Keratinocyte (primary cell): Measurements from ENCODE around the gene TGM1. TPM values are rescaled to one million over a fixed set of nuclear protein-coding genes. Genes with fewer than 3 reads are reported as not detected.

Source experiments
- DNase-seq: peaks from one replicate; pipeline ENCODE4 v3.0.0-alpha.2; 2011; ENCODE audit warnings: low read depth, missing footprints, low spot score
- FAIRE-seq: peaks from 2 replicates; lab custom pipeline; 2011; peaks lifted over from hg19 to GRCh38; lab: Jason Lieb, UNC
- H2AFZ ChIP-seq: 2 replicates; pipeline ENCODE4 v1.6.0; 2012; ENCODE audit warnings: low read length, control low read depth, inconsistent platforms; ENCODE audit not compliant: control insufficient read depth
- H3K27ac ChIP-seq: 2 replicates; pipeline ENCODE4 v1.5.1; 2011; ENCODE audit warnings: low read length; ENCODE audit not compliant: control insufficient read depth, insufficient read depth
- H3K27me3 ChIP-seq: 3 replicates; pipeline ENCODE4 v1.6.0; 2011; ENCODE audit warnings: low read length; ENCODE audit not compliant: control insufficient read depth, insufficient read depth; ENCODE audit errors: extremely low read depth
- H3K36me3 ChIP-seq, 2 experiments: 2 replicates in 1 of 2; 3 replicates in 1 of 2; pipeline ENCODE4 v1.5.1; 2011; ENCODE audit warnings: low read length in 2 of 2, mild to moderate bottlenecking in 1 of 2; ENCODE audit not compliant: control insufficient read depth in 2 of 2, insufficient read depth in 2 of 2; ENCODE audit errors: extremely low read depth in 1 of 2
- H3K4me1 ChIP-seq: 3 replicates; pipeline ENCODE4 v1.5.1; 2011; ENCODE audit warnings: low read length; ENCODE audit not compliant: control insufficient read depth, insufficient read depth; ENCODE audit errors: extremely low read depth
- H3K4me2 ChIP-seq: 3 replicates; pipeline ENCODE4 v1.6.0; 2011; ENCODE audit warnings: low read depth, low read length; ENCODE audit not compliant: control insufficient read depth, insufficient read depth; ENCODE audit errors: extremely low read depth
- H3K4me3 ChIP-seq, 3 experiments: fragments of 200-600 bp in 1 of 3; sonication (generic) in 1 of 3; 2 replicates in 2 of 3; 3 replicates in 1 of 3; pipeline ENCODE4 v1.5.1; 2011 to 2016; ENCODE audit warnings: low read length in 3 of 3, mild to moderate bottlenecking in 3 of 3, control low read depth in 2 of 3, inconsistent platforms in 1 of 3, low read depth in 1 of 3, mixed read lengths in 1 of 3, mixed run types in 1 of 3, moderate library complexity in 1 of 3; ENCODE audit not compliant: control insufficient read depth in 2 of 3, insufficient read depth in 2 of 3; ENCODE audit errors: extremely low read depth in 1 of 3
- H3K79me2 ChIP-seq: 2 replicates; pipeline ENCODE4 v1.6.0; 2012; ENCODE audit warnings: low read length; ENCODE audit not compliant: control insufficient read depth, insufficient read depth
- H3K9ac ChIP-seq: 3 replicates; pipeline ENCODE4 v1.6.0; 2011; ENCODE audit warnings: low read length; ENCODE audit not compliant: control insufficient read depth, insufficient read depth; ENCODE audit errors: extremely low read depth
- H3K9me1 ChIP-seq: 3 replicates; pipeline ENCODE4 v1.6.0; 2011; ENCODE audit warnings: low read length; ENCODE audit not compliant: control insufficient read depth, insufficient read depth; ENCODE audit errors: extremely low read depth
- H3K9me3 ChIP-seq: 2 replicates; pipeline ENCODE4 v1.5.1; 2012; ENCODE audit warnings: low read depth, low read length; ENCODE audit not compliant: control insufficient read depth
- H4K20me1 ChIP-seq: 3 replicates; pipeline ENCODE4 v1.6.0; 2011; ENCODE audit warnings: low read length; ENCODE audit not compliant: control insufficient read depth, insufficient read depth; ENCODE audit errors: extremely low read depth
- EZH2 ChIP-seq: IDR thresholded peaks from one replicate; pipeline ENCODE4 v1.6.1; 2012; ENCODE audit warnings: inconsistent platforms, mild to moderate bottlenecking, low read length, moderate library complexity
- dilution Hi-C: fragments of 300-500 bp; cut with MboI; formaldehyde crosslinking; loops from one replicate; pipeline ENCODE4 v1.7.0; 2020; ENCODE audit warnings: low sequenced_read_pairs; ENCODE audit not compliant: extremely low pct_ligation_motif_present
- polyA plus RNA-seq, 5 experiments: library from polyadenylated mRNA; depleted of rRNA in 3 of 5; stranded (reverse) in 3 of 5; stranded (forward) in 1 of 5; unstranded in 1 of 5; fragments of >200 nt; gene quantifications; 1 replicate in 1 of 5; 2 replicates in 3 of 5; 3 replicates in 1 of 5; pipeline versions ENCODE4 v1.2.1 to v1.2.3, GENCODE V29; 2011 to 2012; ENCODE audit warnings: missing spikeins in 2 of 5, low read depth in 1 of 5, low replicate concordance in 1 of 5
- TF ChIP-seq, protein P1 (sequence below), 3 experiments: IDR thresholded peaks in 1 of 3; conservative IDR thresholded peaks in 1 of 3; optimal IDR thresholded peaks in 1 of 3; 2 replicates in 2 of 3; 3 replicates in 1 of 3; pipeline versions ENCODE3 to v1.5.1; 2011; ENCODE audit warnings: low read length in 3 of 3, mild to moderate bottlenecking in 3 of 3, moderate library complexity in 2 of 3, control low read depth in 1 of 3, inconsistent platforms in 1 of 3; ENCODE audit not compliant: insufficient read depth in 2 of 3; ENCODE audit errors: extremely low read depth in 1 of 3

The TGM1 gene
- polyA plus RNA-seq, 1 donor (not counting 4 experiments of a cell fraction or from before 2014, with no cell fraction given) = 16.1 TPM

- H4K20me1 ChIP-seq = no peaks in the 10 kb centered on the region
- no peaks in the 10 kb centered on the region for H3K27me3 ChIP-seq
- H3K4me3 ChIP-seq = no peak overlapping the region
- TF ChIP-seq EZH2 = no peak
- no peaks in the 10 kb centered on the region for H3K9me3 ChIP-seq
- H3K4me2 ChIP-seq = no peak overlapping the region
- H2AFZ ChIP-seq = no peak overlapping the region
- no peaks in the 10 kb centered on the region for H3K9me1 ChIP-seq
- DNase-seq = no peak
- H3K79me2 ChIP-seq = peaks cover 3% of the 10 kb centered on the region
- H3K9ac ChIP-seq = no peak overlapping the region
- FAIRE-seq = no peak
- dilution Hi-C loops = no loop called here
- peaks cover 28% of the 10 kb centered on the region for H3K4me1 ChIP-seq
- no peak overlapping the region for H3K27ac ChIP-seq
- peaks cover 15 to 28% of the 10 kb centered on the region in 2 experiments for H3K36me3 ChIP-seq
Measured at GRCh38 chr14:24266344-24267244, 3.6 kb upstream of the TGM1 start.

DNA sequence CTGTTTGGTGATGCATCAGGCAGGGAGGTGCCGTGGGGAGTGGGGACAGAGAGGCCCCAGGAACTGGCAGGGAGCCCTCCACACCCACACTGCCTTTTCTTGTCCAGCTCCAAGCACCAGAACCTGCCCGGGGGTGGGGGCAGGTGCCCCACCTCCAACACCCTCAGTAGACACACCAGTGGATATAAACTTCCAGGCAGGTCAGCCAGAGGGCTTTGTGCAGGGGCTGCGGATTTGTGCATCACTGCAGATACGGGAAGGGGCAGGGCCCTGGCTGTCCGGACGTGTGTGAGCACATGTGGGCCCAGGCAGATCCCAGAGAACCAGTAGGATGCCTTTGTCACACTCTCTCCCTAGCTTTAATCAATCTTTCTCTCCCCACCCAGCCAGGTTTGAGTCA, 1.3 kb upstream of the TGM1 start:
- no peak overlapping the region for H2AFZ ChIP-seq
- peaks cover 15 to 24% of the 10 kb centered on the region in 2 experiments for H3K36me3 ChIP-seq
- H3K9me1 ChIP-seq = no peaks in the 10 kb centered on the region
- peak overlapping the region; percentile 3 for H3K9ac ChIP-seq
- no peaks in the 10 kb centered on the region for H3K9me3 ChIP-seq
- TF ChIP-seq, protein P1, sequence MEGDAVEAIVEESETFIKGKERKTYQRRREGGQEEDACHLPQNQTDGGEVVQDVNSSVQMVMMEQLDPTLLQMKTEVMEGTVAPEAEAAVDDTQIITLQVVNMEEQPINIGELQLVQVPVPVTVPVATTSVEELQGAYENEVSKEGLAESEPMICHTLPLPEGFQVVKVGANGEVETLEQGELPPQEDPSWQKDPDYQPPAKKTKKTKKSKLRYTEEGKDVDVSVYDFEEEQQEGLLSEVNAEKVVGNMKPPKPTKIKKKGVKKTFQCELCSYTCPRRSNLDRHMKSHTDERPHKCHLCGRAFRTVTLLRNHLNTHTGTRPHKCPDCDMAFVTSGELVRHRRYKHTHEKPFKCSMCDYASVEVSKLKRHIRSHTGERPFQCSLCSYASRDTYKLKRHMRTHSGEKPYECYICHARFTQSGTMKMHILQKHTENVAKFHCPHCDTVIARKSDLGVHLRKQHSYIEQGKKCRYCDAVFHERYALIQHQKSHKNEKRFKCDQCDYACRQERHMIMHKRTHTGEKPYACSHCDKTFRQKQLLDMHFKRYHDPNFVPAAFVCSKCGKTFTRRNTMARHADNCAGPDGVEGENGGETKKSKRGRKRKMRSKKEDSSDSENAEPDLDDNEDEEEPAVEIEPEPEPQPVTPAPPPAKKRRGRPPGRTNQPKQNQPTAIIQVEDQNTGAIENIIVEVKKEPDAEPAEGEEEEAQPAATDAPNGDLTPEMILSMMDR (optimal IDR thresholded peaks at IDR 0.05 in 1 of 3, IDR thresholded peaks at IDR 0.05 in 1 of 3, conservative IDR thresholded peaks at IDR 0.05 in 1 of 3; ENCODE audit: extremely low read depth in 1 of 3, insufficient read depth in 2 of 3, low read length in 3 of 3) = no peak
- no peak for TF ChIP-seq EZH2
- H3K27ac ChIP-seq = peak overlapping the region; percentile 27
- H3K27me3 ChIP-seq = no peaks in the 10 kb centered on the region
- no peaks in the 10 kb centered on the region for H3K79me2 ChIP-seq
- H4K20me1 ChIP-seq = no peaks in the 10 kb centered on the region
- peak overlapping the region; percentile 46 for H3K4me2 ChIP-seq
- DNase-seq = no peak
- peak; percentile 74 for FAIRE-seq
- dilution Hi-C loops = no loop called here
- peaks cover 24% of the 10 kb centered on the region for H3K4me1 ChIP-seq
- peak overlapping the region in 1 of 3 experiments; percentile 9 for H3K4me3 ChIP-seq
